Kidney glomerular epithelial cell (primary cell): ENCODE measurements around the gene PTGIS.
A peak's percentile ranks its signal among the peaks of the same experiment; 100 is the strongest.

ENCODE experiments used
- DNase-seq: peaks from one replicate; lab custom pipeline; 2025; lab: John Stamatoyannopoulos, UW

Gene PTGIS

DNA sequence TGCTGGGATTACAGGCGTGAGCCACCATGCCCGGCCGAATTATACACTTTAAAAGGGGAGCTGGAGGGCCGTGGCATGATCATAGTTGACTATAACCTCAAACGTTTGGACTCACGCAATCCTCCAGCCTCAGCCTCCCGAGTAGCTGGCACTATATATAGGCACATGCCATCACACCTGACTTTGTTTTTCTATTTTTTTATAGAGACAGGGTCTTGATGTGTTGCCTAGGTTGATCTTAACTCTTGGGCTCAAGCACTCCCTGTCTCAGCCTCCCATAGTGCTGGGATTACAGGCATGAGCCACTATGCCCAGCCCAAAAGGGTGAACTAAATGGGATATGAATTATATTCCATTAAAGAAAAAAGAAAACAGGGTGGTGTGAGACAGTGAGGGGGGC, 7.8 kb downstream of the PTGIS start:
- DNase-seq = no peak

DNA sequence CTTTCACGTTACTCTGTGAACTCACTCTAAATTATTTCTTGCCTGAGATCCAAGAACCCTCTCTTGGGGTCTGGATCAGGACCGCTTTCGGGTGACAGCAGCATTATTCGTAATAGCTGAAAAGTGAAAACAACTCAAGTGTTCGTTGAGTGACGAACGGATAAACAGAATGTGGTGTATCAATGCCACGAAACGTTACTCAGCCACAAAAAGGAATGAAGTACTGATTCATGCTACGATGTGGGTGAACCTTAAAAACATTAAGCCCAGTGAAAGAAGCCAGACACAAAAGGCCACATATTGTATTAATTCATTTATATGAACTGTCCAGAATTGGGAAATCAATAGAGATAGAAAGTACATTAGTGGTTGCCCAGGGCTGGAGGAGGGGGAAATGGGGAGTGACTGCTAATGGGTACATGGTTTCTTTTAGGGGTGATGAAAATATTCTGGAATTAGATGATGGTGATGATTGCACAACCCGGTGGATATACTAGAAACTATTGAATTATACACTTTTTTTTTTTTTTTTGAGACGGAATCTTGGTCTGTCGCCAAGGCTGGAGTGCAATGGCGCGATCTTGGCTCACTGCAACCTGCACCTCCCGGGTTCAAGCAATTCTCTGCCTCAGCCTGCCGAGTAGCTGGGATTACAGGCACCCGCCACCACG, 8.4 kb downstream of the PTGIS start:
- no peak for DNase-seq

GRCh38 chr20:49558826-49559225, 9.1 kb downstream of the PTGIS start:
- no peak for DNase-seq

DNA sequence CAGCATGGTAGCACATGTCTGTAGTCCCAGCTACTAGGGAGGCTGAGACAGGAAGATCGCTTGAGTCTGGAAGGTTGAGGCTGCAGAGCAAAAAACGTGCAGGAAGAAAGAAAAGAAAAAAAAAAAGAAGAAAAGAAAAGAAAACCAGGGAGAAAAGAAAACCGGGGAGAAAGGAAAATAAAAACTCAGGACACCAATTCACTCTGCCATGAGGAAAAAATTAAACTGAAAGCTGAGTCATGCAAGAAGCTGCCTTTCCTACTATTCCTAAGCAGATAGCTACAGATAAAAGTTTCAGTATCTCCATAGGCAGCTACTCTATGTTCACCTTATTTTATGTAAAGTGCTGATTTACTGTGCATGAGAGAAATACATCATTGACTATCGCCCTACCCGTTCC, 10.5 kb downstream of the PTGIS start:
- no peak for DNase-seq

GRCh38 chr20:49556621-49557020, 11.3 kb downstream of the PTGIS start:
- DNase-seq = no peak

DNA sequence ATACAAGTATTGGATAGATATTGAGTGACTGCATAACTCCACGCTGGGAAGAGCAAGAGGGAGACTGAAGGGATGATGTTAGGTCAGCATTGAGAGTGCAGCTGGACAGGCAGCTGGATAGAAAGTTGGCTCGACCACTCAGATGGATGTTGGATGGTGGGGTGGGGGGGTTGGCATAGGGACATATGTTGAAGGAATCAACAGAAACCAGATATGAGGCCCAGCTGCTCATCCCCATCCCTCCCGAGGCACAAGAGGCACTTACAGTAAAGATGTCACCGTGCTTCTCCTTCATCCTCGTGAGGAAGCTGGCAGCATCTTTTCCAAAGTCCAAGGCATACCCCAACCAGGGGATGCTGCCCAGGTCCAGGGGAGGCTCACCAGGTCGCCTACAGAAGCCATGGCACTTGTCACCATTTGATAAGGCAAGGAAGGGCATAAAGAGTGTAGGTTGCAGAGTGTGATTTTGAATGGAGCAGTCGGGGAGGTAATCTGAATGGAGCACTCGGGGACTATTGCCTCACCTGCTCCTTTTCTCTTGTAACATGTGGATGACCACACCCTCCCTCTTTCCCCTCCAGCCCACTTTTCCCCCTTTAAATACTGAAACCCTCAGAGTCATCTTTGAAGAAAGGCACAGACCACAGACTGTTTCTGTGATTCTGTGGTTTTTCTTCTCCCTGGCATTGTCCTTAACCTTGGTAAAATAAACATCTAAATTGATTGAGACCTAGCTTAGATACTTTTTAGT, 18.0 kb downstream of the PTGIS start:
- DNase-seq = no peak

DNA sequence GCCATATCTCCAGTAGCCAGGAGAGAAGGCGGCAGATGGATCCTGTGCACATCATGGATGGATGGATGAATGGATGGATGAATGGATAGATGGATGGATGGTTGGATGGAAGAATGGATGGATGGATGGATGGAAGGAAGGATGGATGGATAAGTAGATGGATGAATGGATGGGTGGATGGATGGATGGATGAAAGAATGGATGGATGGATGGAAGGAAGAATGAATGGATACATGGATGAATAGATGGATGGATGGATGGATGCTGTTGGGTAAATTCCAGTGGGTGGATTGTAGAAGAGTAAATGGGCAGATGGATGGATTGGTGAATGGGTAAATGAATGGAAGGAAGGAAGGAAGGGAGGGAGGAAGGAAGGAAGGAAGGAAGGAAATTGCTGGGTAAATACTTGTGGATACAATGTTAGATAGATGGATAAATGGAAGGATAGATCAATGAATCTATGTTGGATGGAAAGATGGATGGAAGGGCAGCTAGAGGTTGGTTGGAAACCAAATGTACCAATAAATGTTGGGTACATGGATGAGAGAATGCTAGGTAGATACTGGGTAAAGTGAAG, 19.5 kb downstream of the PTGIS start:
- no peak for DNase-seq

- no peak for DNase-seq
Measured at GRCh38 chr20:49545572-49545971, 22.4 kb downstream of the PTGIS start.

DNA sequence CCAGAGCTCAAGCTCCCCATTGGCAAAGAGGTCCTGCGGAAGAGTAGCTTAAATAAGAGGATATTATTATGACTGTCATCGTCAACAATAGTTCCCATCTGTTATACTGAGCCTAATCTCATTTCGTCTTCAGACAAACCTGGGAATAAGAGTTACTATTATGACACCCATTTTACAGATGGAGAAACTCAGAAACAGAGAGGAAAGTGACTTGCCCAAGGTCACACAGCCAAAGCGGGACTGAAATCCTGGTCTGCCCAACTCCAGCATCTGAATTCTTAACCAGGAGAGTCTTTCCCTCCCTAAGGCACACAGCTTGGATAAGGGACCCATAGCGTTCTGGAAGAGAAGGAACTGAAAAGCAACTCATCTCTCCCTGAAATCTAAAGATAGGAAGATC, 23.4 kb downstream of the PTGIS start:
- no peak for DNase-seq

DNA sequence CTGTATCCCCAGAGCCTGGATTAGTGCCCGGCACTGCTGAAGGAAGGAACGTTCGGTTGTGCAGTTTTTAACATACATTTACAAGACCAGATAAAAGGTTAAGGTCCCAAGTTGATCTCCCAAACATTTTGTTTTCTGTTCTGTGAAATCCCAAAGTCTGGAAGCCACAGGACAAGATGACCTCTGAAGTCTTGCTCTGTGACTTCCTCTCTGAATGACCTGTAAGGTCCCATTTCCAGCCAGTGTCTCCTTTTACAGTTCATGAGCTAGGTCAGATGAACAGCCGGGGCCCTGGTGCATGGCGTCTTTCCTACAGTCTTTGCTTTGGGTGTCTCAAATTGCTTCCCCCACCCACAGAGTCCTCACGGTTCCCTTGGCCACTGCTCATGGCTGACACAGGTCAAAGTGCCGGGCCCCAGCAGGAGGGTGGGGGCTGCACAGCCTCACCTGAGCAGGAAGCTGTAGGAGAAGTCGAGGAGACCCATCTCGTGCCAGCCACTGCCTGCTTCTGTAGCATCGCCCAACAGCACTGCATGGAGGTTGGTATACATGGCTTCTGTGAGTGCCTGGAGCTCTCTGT, 24.0 kb downstream of the PTGIS start:
- no peak for DNase-seq

GRCh38 chr20:49543071-49543857, 24.7 kb downstream of the PTGIS start:
- no peak for DNase-seq

GRCh38 chr20:49542514-49542991, 25.4 kb downstream of the PTGIS start:
- no peak for DNase-seq

- DNase-seq = peak; percentile 58
Measured at GRCh38 chr20:49541733-49542513, 26.0 kb downstream of the PTGIS start.

DNA sequence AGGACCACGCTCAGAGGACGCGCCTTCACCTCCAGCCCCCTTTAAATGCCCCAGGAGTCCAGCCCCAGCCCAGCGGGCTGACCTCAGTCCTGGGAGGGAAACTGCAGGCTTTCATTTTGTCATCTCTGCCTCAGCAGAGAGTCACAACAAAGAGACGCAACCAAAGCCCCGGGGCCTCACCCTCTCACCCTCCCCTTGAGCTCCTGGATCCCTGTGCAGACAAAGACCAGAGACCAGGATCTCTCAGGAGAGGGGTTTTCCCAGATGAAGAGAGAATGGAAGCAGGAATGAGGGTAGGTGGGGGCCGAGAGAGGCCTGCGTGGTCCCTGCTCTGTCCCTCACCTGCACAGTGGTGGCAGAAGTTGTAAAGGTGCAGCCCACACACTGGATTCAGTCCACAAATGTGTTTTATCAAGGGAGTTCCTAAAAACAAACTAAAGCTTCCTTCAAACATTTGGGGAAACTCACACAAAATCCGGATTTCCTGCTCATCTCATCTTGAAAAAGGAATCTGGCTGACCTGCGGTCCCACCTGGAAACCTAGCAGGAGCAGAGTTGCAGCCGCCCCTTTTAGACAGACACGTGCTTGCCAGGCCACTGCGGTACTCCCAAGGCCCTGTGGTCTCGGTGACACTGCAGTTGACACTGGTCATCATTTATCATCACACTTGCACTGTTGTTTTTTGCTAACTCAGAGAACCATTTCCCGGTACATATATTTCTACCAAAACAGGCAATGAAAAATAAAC, 27.1 kb downstream of the PTGIS start:
- no peak for DNase-seq

DNA sequence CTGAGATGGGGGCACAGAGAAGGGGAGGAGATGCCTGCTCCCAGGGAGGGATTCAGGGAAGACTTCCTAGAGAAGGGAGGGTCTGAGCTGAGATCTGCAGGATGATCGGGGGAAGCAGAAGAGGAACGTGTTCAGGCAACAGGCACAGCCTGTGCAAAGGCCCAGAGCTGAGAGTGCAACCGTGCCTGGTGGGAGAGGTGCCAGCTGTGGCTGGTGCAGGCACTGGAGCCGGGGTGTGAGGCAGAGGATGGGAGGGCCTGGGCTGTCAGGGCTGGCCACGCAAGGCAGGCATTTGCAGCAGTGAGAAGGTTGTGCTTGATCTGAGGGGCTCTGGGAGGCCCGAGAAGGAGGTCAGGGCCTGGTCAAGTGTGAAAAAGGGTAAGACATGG, 27.7 kb downstream of the PTGIS start:
- DNase-seq = no peak

GRCh38 chr20:49539481-49540231, 28.3 kb downstream of the PTGIS start:
- no peak for DNase-seq

DNA sequence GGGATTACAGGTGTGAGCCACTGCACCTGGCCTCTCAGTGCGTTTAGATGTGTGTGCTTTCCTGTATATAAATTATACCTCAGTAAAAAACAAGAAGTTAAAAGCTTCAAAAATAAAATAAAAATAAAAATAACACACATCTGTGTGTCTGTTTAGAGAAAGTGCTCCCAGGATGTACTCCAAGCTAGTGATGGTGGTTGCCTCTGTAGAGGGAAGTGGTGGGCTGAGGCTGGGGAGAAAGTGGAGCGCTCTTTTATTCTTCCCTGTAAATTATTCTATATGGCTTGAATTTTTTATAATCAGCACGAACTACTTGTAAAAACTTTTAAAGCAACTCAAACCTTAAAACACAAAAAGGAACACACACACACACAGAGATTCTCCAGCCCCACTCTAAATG, 29.0 kb downstream of the PTGIS start:
- DNase-seq = no peak

DNA sequence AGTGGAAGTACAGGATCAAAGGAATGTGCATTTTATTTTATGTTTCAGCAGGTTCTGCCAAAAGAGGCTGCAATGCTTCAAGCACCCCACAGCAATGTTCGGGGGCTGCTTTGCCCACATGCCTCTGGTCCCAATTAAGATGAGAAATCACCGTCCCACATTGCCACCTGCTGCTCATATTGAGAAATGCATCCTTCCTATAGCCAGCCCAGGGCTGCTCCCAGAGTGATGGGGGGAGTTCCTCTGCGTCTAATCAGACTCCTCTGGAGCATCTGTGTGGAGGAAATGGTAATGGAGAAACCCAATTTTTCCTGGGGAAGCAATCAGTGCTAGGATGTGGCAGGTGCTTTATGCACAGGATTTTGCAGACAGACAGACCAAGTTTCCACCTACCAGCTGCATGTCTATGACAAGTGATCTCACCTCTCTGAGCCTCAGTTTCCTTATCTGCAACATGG, 33.7 kb downstream of the PTGIS start:
- peak; percentile 47 for DNase-seq

- no peak for DNase-seq
Measured at GRCh38 chr20:49532285-49532946, 35.5 kb downstream of the PTGIS start.
